H9 (cell line): Measurements from ENCODE around the gene BRDT. TPM values are rescaled to one million over a fixed set of nuclear protein-coding genes. Genes with fewer than 3 reads are reported as not detected.

Experiments used
- DNase-seq: peaks from one replicate; pipeline ENCODE4 v3.0.0-alpha.2; 2017
- H2AFZ ChIP-seq: one replicate; pipeline ENCODE4 v1.6.1; 2013; ENCODE audit warnings: mild to moderate bottlenecking, low read length, control low read depth, moderate library complexity
- H2AK5ac ChIP-seq: 2 replicates; pipeline ENCODE4 v1.6.1; 2013; ENCODE audit warnings: low read length, control low read depth, mixed read lengths; ENCODE audit not compliant: insufficient read length
- H2BK120ac ChIP-seq: one replicate; pipeline ENCODE4 v1.6.1; 2013; ENCODE audit warnings: low read depth, mild to moderate bottlenecking, low read length, control low read depth, inconsistent platforms; ENCODE audit not compliant: poor library complexity, severe bottlenecking
- H2BK12ac ChIP-seq: 2 replicates; pipeline ENCODE4 v1.6.1; 2013; ENCODE audit warnings: low read length, control low read depth, mixed read lengths, low read depth; ENCODE audit not compliant: insufficient read length
- H2BK15ac ChIP-seq: 2 replicates; pipeline ENCODE4 v1.6.1; 2013; ENCODE audit warnings: low read depth, low read length, control low read depth
- H2BK20ac ChIP-seq: one replicate; pipeline ENCODE4 v1.6.1; 2013; ENCODE audit warnings: low read depth, mild to moderate bottlenecking, low read length, control low read depth, inconsistent platforms; ENCODE audit not compliant: poor library complexity, severe bottlenecking
- H2BK5ac ChIP-seq: 2 replicates; pipeline ENCODE4 v1.6.1; 2013; ENCODE audit warnings: low read length, control low read depth, mixed read lengths; ENCODE audit not compliant: insufficient read length
- H3K14ac ChIP-seq: 2 replicates; pipeline ENCODE4 v1.6.1; 2013; ENCODE audit warnings: low read length, control low read depth; ENCODE audit not compliant: insufficient read depth
- H3K18ac ChIP-seq: 2 replicates; pipeline ENCODE4 v1.6.1; 2013; ENCODE audit warnings: low read depth, mild to moderate bottlenecking, mixed read lengths, low read length, control low read depth; ENCODE audit not compliant: insufficient read length
- H3K23ac ChIP-seq: 2 replicates; pipeline ENCODE4 v1.6.1; 2013; ENCODE audit warnings: low read length, control low read depth, mixed read lengths, low read depth; ENCODE audit not compliant: insufficient read length
- H3K23me2 ChIP-seq: 2 replicates; pipeline ENCODE4 v1.6.1; 2013; ENCODE audit warnings: low read depth, mild to moderate bottlenecking, mixed read lengths, low read length, control low read depth; ENCODE audit not compliant: insufficient read length, poor library complexity, severe bottlenecking
- H3K27ac ChIP-seq: 2 replicates; pipeline ENCODE4 v1.5.1; 2013; ENCODE audit warnings: low read length, control low read depth, mixed read lengths, low read depth; ENCODE audit not compliant: insufficient read length
- H3K27me3 ChIP-seq: 2 replicates; pipeline ENCODE4 v1.6.1; 2013; ENCODE audit warnings: low read length, control low read depth, inconsistent platforms; ENCODE audit not compliant: insufficient read depth
- H3K4ac ChIP-seq: 2 replicates; pipeline ENCODE4 v1.6.1; 2013; ENCODE audit warnings: low read depth, mild to moderate bottlenecking, control low read depth, inconsistent platforms, low read length, moderate library complexity
- H3K4me1 ChIP-seq: 2 replicates; pipeline ENCODE4 v1.6.1; 2013; ENCODE audit warnings: low read length, control low read depth, inconsistent platforms; ENCODE audit not compliant: insufficient read depth
- H3K4me2 ChIP-seq: 2 replicates; pipeline ENCODE4 v1.6.1; 2013; ENCODE audit warnings: low read length, control low read depth, mixed read lengths; ENCODE audit not compliant: insufficient read length, insufficient read depth
- H3K56ac ChIP-seq: 2 replicates; pipeline ENCODE4 v1.6.1; 2013; ENCODE audit warnings: low read depth, mild to moderate bottlenecking, mixed read lengths, low read length, control low read depth; ENCODE audit not compliant: insufficient read length
- H3K79me1 ChIP-seq: 2 replicates; pipeline ENCODE4 v1.6.1; 2013; ENCODE audit warnings: low read depth, mild to moderate bottlenecking, moderate library complexity, low read length, control low read depth, inconsistent platforms; ENCODE audit not compliant: insufficient read depth, poor library complexity, severe bottlenecking
- H3K79me2 ChIP-seq: 2 replicates; pipeline ENCODE4 v1.6.1; 2013; ENCODE audit warnings: low read length, control low read depth, inconsistent platforms; ENCODE audit not compliant: insufficient read depth
- H3K9ac ChIP-seq: 2 replicates; pipeline ENCODE4 v1.6.1; 2013; ENCODE audit warnings: low read length, control low read depth, mixed read lengths; ENCODE audit not compliant: insufficient read length; ENCODE audit errors: extremely low read depth
- H3K9me3 ChIP-seq: one replicate; pipeline ENCODE4 v1.6.1; 2013; ENCODE audit warnings: low read depth, low read length, inconsistent platforms; ENCODE audit not compliant: control insufficient read depth
- H3T11ph ChIP-seq: one replicate; pipeline ENCODE4 v1.6.1; 2013; ENCODE audit warnings: mild to moderate bottlenecking, low read length, control low read depth, inconsistent platforms
- H4K20me1 ChIP-seq: one replicate; pipeline ENCODE4 v1.6.1; 2013; ENCODE audit not compliant: control insufficient read depth, insufficient read length, insufficient read depth
- H4K5ac ChIP-seq: 2 replicates; pipeline ENCODE4 v1.6.1; 2013; ENCODE audit warnings: low read depth, mild to moderate bottlenecking, mixed read lengths, low read length, control low read depth; ENCODE audit not compliant: insufficient read length
- H4K8ac ChIP-seq: replicated peaks from 2 replicates; pipeline ENCODE4 v1.6.1; 2013; ENCODE audit warnings: low read length, control low read depth, mixed read lengths, low read depth; ENCODE audit not compliant: insufficient read length
- H4K91ac ChIP-seq: 2 replicates; pipeline ENCODE4 v1.6.1; 2013; ENCODE audit warnings: low read depth, mild to moderate bottlenecking, moderate library complexity, mixed read lengths, low read length, control low read depth; ENCODE audit not compliant: insufficient read length
- H3K27ac Mint-ChIP-seq, 3 experiments: 2 replicates in 2 of 3; 3 replicates in 1 of 3; pipeline ENCODE4 v1.8.0; 2020 to 2021; ENCODE audit warnings: mixed read lengths in 3 of 3, mild to moderate bottlenecking in 1 of 3, moderate library complexity in 1 of 3
- H3K27me3 Mint-ChIP-seq: 2 replicates; pipeline ENCODE4 v1.8.0; 2021; ENCODE audit warnings: low read depth, mild to moderate bottlenecking, moderate library complexity, mixed read lengths
- H3K36me3 Mint-ChIP-seq, 3 experiments: 2 replicates in 2 of 3; 3 replicates in 1 of 3; pipeline ENCODE4 v1.8.0; 2020 to 2021; ENCODE audit warnings: low read depth in 3 of 3, mixed read lengths in 3 of 3; ENCODE audit not compliant: insufficient read depth in 1 of 3
- H3K4me1 Mint-ChIP-seq, 2 experiments: 2 replicates each; pipeline ENCODE4 v1.8.0; 2020; ENCODE audit warnings: mixed read lengths in 2 of 2
- H3K4me3 Mint-ChIP-seq, 2 experiments: 2 replicates in 1 of 2; 3 replicates in 1 of 2; pipeline ENCODE4 v1.8.0; 2020 to 2021; ENCODE audit warnings: mild to moderate bottlenecking in 2 of 2, mixed read lengths in 2 of 2, moderate library complexity in 1 of 2
- H3K9me3 Mint-ChIP-seq, 2 experiments: 2 replicates in 1 of 2; 3 replicates in 1 of 2; pipeline ENCODE4 v1.8.0; 2020; ENCODE audit warnings: mild to moderate bottlenecking in 2 of 2, mixed read lengths in 2 of 2, moderate library complexity in 1 of 2
- CTCF ChIP-seq: fragments of 200-600 bp; sonication (generic); conservative IDR thresholded peaks from 3 replicates; pipeline ENCODE4 v1.8.0; 2021; ENCODE audit warnings: antibody characterized with exemption, mild to moderate bottlenecking
- WGBS: extraction: QIAGEN DNeasy Blood & Tissue Kit; methylation state at CpG from one replicate; pipeline ENCODE4 v1.1.7; 2013; ENCODE audit warnings: missing lambda C conversion rate, low lambda C conversion rate, mixed read lengths; ENCODE audit not compliant: insufficient read length; ENCODE audit errors: extremely low coverage; 5-methylcytosine and 5-hydroxymethylcytosine counted together
- total RNA-seq: library from RNA; stranded (reverse); gene quantifications from 2 replicates; pipeline ENCODE4 v1.2.1, GENCODE V29; 2021

The BRDT gene
- total RNA-seq, 1 experiment from 2014 or later: 0.15 TPM

GRCh38 chr1:91919962-91920361 lies 29.2 kb upstream of the BRDT start:
- H3K18ac ChIP-seq: no peak overlapping the region
- no peaks in the 10 kb centered on the region for H3K79me2 ChIP-seq
- H3K4me1 ChIP-seq: no peaks in the 10 kb centered on the region
- H3K27ac ChIP-seq: no peak overlapping the region
- no peak overlapping the region for H2AFZ ChIP-seq
- H2BK5ac ChIP-seq: no peak overlapping the region
- H4K91ac ChIP-seq: no peak overlapping the region
- TF ChIP-seq CTCF: no peak
- no peak overlapping the region for H3T11ph ChIP-seq
- H3K79me1 ChIP-seq: no peaks in the 10 kb centered on the region
- H3K4me1 Mint-ChIP-seq: peaks cover 8 to 13% of the 10 kb centered on the region in 2 experiments
- no peak overlapping the region for H3K9ac ChIP-seq
- no peak overlapping the region for H3K23ac ChIP-seq
- H2BK15ac ChIP-seq: no peak overlapping the region
- no peak overlapping the region for H3K27ac Mint-ChIP-seq
- H3K4ac ChIP-seq: no peak overlapping the region
- H3K27me3 ChIP-seq: no peaks in the 10 kb centered on the region
- H4K5ac ChIP-seq: no peak overlapping the region
- H2BK20ac ChIP-seq: no peak overlapping the region
- H2BK120ac ChIP-seq: no peak overlapping the region
- no peak overlapping the region for H2BK12ac ChIP-seq
- no peaks in the 10 kb centered on the region; the same call in 1 of the 2 replicates for H3K27me3 Mint-ChIP-seq
- H3K36me3 Mint-ChIP-seq: no peaks in the 10 kb centered on the region
- no peak overlapping the region; a peak in 1 of 5 replicates for H3K4me3 Mint-ChIP-seq
- H2AK5ac ChIP-seq: no peak overlapping the region
- H3K23me2 ChIP-seq: no peaks in the 10 kb centered on the region
- no peaks in the 10 kb centered on the region for H3K9me3 ChIP-seq
- H4K8ac ChIP-seq: no peak overlapping the region
- no peak overlapping the region; the same call in 1 of the 2 replicates for H3K14ac ChIP-seq
- DNase-seq: no peak
- H3K56ac ChIP-seq: no peak overlapping the region
- no peaks in the 10 kb centered on the region for H4K20me1 ChIP-seq
- no peaks in the 10 kb centered on the region; a peak in 1 of 5 replicates for H3K9me3 Mint-ChIP-seq
- no peak overlapping the region for H3K4me2 ChIP-seq
- WGBS: no CpG with 5 or more reads among the region's 8 CpGs
